GM21576 (cell line): ENCODE measurements around the gene COPS6.

ENCODE experiments used
- ATAC-seq: cut with Tn5 transposase; IDR thresholded peaks from one replicate; pipeline ENCODE4 v1.9.1; 2021; ENCODE audit warnings: mild to moderate bottlenecking, moderate library complexity; ENCODE audit not compliant: unreplicated experiment

The COPS6 gene

GRCh38 chr7:100079024-100079560 lies 9.7 kb upstream of the COPS6 start:
- ATAC-seq: no peak

- ATAC-seq: no peak
These were observed 7.7 kb upstream of the COPS6 start for GRCh38 chr7:100080907-100081534.

GRCh38 chr7:100081535-100082102 lies 7.2 kb upstream of the COPS6 start, which contains the start of gene ZNF3:
TSS of gene ZNF3 (minus strand) at chr7:100081723. CDS start at chr7:100077357, 4,366 bp downstream.
- peak; percentile 80 for ATAC-seq

- ATAC-seq: no peak
These were observed 5.8 kb upstream of the COPS6 start for GRCh38 chr7:100082978-100083377.

- ATAC-seq: no peak
These were observed 3.3 kb upstream of the COPS6 start for GRCh38 chr7:100085515-100085914.

GRCh38 chr7:100087055-100087750 lies 1.6 kb upstream of the COPS6 start:
- ATAC-seq: no peak

GRCh38 chr7:100088095-100088620 lies 611 bp upstream of the COPS6 start:
- no peak for ATAC-seq

- ATAC-seq: no peak
These were observed 858 bp downstream of the COPS6 start for GRCh38 chr7:100089458-100090196.

GRCh38 chr7:100090527-100091410 lies 2.0 kb downstream of the COPS6 start:
- ATAC-seq: no peak

- no peak for ATAC-seq
These were observed 2.8 kb downstream of the COPS6 start for GRCh38 chr7:100091411-100092181.

- ATAC-seq: no peak
These were observed 4.3 kb downstream of the COPS6 start for GRCh38 chr7:100093054-100093453.

- ATAC-seq: no peak
These were observed 4.7 kb downstream of the COPS6 start for GRCh38 chr7:100093498-100093897.

- no peak for ATAC-seq
These were observed 5.2 kb downstream of the COPS6 start for GRCh38 chr7:100093925-100094486.

GRCh38 chr7:100095289-100095688 lies 6.5 kb downstream of the COPS6 start:
- no peak for ATAC-seq

GRCh38 chr7:100095704-100096103 lies 6.9 kb downstream of the COPS6 start:
- no peak for ATAC-seq

- ATAC-seq: no peak
These were observed 10.1 kb downstream of the COPS6 start for GRCh38 chr7:100098913-100099312.

GRCh38 chr7:100099452-100099851 lies 10.7 kb downstream of the COPS6 start:
- no peak for ATAC-seq

GRCh38 chr7:100100420-100101015 lies 11.7 kb downstream of the COPS6 start:
- peak; percentile 67 for ATAC-seq
